K562 (cell line): Measurements from ENCODE around the gene GMPR. TPM values are rescaled to one million over a fixed set of nuclear protein-coding genes. Genes with fewer than 3 reads are reported as not detected.

ENCODE experiments used
- ATAC-seq: fragments of 200-7000 bp; cut with Tn5 transposase; 3 replicates; pipeline ENCODE4 v1.9.1; 2020; ENCODE audit warnings: moderate library complexity
- BruUV-seq: library from RNA; stranded (reverse); fragments of 400-500 nt; replicated peaks from 2 replicates; lab custom pipeline; 2021; lab: Mats Ljungman, UMichigan
- CTCF ChIA-PET: fragments of 300-600 bp; formaldehyde crosslinking; extraction: SDS; loops from one replicate; lab custom pipeline; 2021; ENCODE audit warnings: low intra/inter-chr PET ratio; lab: Yijun Ruan, JAX
- POLR2A ChIA-PET: fragments of 300-600, 350-650 bp; sonication (Branson Sonifier 250); formaldehyde crosslinking; extraction: SDS; loops from one replicate; lab custom pipeline; 2021; ENCODE audit warnings: antibody characterized with exemption, inconsistent platforms; lab: Yijun Ruan, JAX
- DNase-seq, 4 experiments: peaks; one replicate each; pipeline versions ENCODE4 v3.0.0 to v3.0.0-alpha.2; 2011 to 2018; ENCODE audit warnings: low spot score in 3 of 4, mixed read lengths in 3 of 4; ENCODE audit errors: extremely low read depth in 1 of 4
- FAIRE-seq: peaks from 2 replicates; lab custom pipeline; 2011; peaks lifted over from hg19 to GRCh38; lab: Jason Lieb, UNC
- H2AFZ ChIP-seq: 2 replicates; pipeline ENCODE4 v1.6.0; 2011; ENCODE audit warnings: low read depth, low read length, control low read depth, inconsistent platforms
- H3K27ac ChIP-seq: fragments of 200-600 bp; 3 replicates; pipeline ENCODE4 v1.8.0; 2011; ENCODE audit warnings: low read depth, mild to moderate bottlenecking, control low read depth, inconsistent platforms, low read length, moderate library complexity, mixed read lengths; ENCODE audit errors: extremely low read depth
- H3K27me3 ChIP-seq, 2 experiments: fragments of 300-600 bp in 1 of 2; 2 replicates in 1 of 2; 3 replicates in 1 of 2; pipeline versions ENCODE4 v1.6.0 to v1.8.0; 2011; ENCODE audit warnings: inconsistent platforms in 2 of 2, low read length in 2 of 2, mild to moderate bottlenecking in 1 of 2, mixed read lengths in 1 of 2, moderate library complexity in 1 of 2; ENCODE audit not compliant: control insufficient read depth in 2 of 2, insufficient read depth in 2 of 2
- H3K36me3 ChIP-seq: fragments of 300-600 bp; 3 replicates; pipeline ENCODE4 v1.8.0; 2011; ENCODE audit warnings: mild to moderate bottlenecking, low read length, inconsistent platforms; ENCODE audit not compliant: control insufficient read depth, insufficient read depth
- H3K4me1 ChIP-seq, 2 experiments: fragments of 200-600 bp in 1 of 2; replicated peaks in 1 of 2; 2 replicates in 1 of 2; 3 replicates in 1 of 2; pipeline versions ENCODE4 v1.5.1 to v1.8.0; 2011; ENCODE audit warnings: inconsistent platforms in 2 of 2, low read length in 2 of 2, mild to moderate bottlenecking in 1 of 2, mixed read lengths in 1 of 2, moderate library complexity in 1 of 2; ENCODE audit not compliant: control insufficient read depth in 2 of 2, insufficient read depth in 2 of 2
- H3K4me2 ChIP-seq: 2 replicates; pipeline ENCODE4 v1.6.1; 2011; ENCODE audit warnings: low read length, control low read depth, inconsistent platforms, mixed read lengths; ENCODE audit not compliant: insufficient read depth
- H3K4me3 ChIP-seq: fragments of 200-600 bp; sonication (generic), shearing (Covaris generic); 2 replicates; pipeline ENCODE4 v1.5.1; 2016; ENCODE audit warnings: control low read depth, inconsistent platforms
- H3K79me2 ChIP-seq: fragments of 200-600 bp; 3 replicates; pipeline ENCODE4 v1.8.0; 2011; ENCODE audit warnings: low read length, inconsistent platforms; ENCODE audit not compliant: control insufficient read depth, insufficient read depth
- H3K9ac ChIP-seq, 2 experiments: 2 replicates each; pipeline versions ENCODE4 v1.6.0 to v1.6.1; 2011; ENCODE audit warnings: low read depth in 2 of 2, low read length in 2 of 2, control low read depth in 1 of 2, inconsistent platforms in 1 of 2, mild to moderate bottlenecking in 1 of 2, mixed read lengths in 1 of 2; ENCODE audit not compliant: insufficient read depth in 1 of 2
- H3K9me1 ChIP-seq: one replicate; pipeline ENCODE4 v1.6.0; 2011; ENCODE audit warnings: inconsistent platforms, mild to moderate bottlenecking, low read length, moderate library complexity; ENCODE audit not compliant: control insufficient read depth, insufficient read depth
- H3K9me3 ChIP-seq: replicated peaks from 2 replicates; pipeline ENCODE4 v1.5.1; 2011; ENCODE audit warnings: low read depth, low read length, inconsistent platforms; ENCODE audit not compliant: control insufficient read depth, insufficient read depth
- H4K20me1 ChIP-seq: replicated peaks from 2 replicates; pipeline ENCODE4 v1.6.1; 2011; ENCODE audit warnings: low read length, inconsistent platforms, mixed read lengths; ENCODE audit not compliant: control insufficient read depth, insufficient read depth
- CBFB ChIP-seq: sonication (generic); formaldehyde crosslinking; IDR thresholded peaks from 2 replicates; pipeline ENCODE4 v1.4.0; 2020; ENCODE audit warnings: mild to moderate bottlenecking, missing genetic modification reagents
- MAZ ChIP-seq, 2 experiments: fragments of 450-650 bp in 1 of 2; sonication (generic) in 1 of 2; formaldehyde crosslinking; IDR thresholded peaks in 1 of 2; conservative IDR thresholded peaks in 1 of 2; 2 replicates each; pipeline versions ENCODE4 v1.4.0 to v1.5.0; 2020; ENCODE audit warnings: mild to moderate bottlenecking in 1 of 2, missing genetic modification reagents in 1 of 2
- SETDB1 ChIP-seq: IDR thresholded peaks from one replicate; pipeline ENCODE4 v1.6.1; 2012; ENCODE audit warnings: low read length, control low read depth, inconsistent platforms
- SREBF1 ChIP-seq: fragments of 150-350 bp; IDR thresholded peaks from 2 replicates; pipeline ENCODE4 v1.6.1; 2014; ENCODE audit warnings: antibody characterized with exemption, low read depth, low read length, borderline replicate concordance
- WGBS: fragments of 100-300 bp; shearing (Covaris generic); methylation state at CpG from one replicate; pipeline ENCODE4 v1.1.6; 2016; ENCODE audit warnings: low coverage, mixed read lengths; ENCODE audit not compliant: insufficient coverage; ENCODE audit errors: missing lambda C conversion rate; 5-methylcytosine and 5-hydroxymethylcytosine counted together
- in situ Hi-C: fragments of 300-500 bp; cut with MboI; formaldehyde crosslinking; loops from 4 replicates; pipeline ENCODE4 v1.15.0; 2018; ENCODE audit warnings: inconsistent platforms, mixed read lengths
- intact Hi-C: fragments of 100-400 bp; cut with micrococcal nuclease; formaldehyde crosslinking; loops from 2 replicates; pipeline ENCODE4 v1.14.2; 2022
- polyA plus RNA-seq, 8 experiments: library from polyadenylated mRNA; depleted of rRNA in 4 of 8; stranded (reverse) in 5 of 8; unstranded in 3 of 8; fragments of >200 nt; fragmentation: Nextera tagmentation in 2 of 8; fragmentation: Illumina TruSeq in 1 of 8; extraction: Ambion mirVana in 2 of 8; extraction: Trizol in 1 of 8; gene quantifications; 2 replicates each; pipeline versions ENCODE4 v1.2.1 to v1.2.3, GENCODE V29; 2011 to 2014; ENCODE audit warnings: inconsistent platforms in 1 of 8, missing spikeins in 1 of 8
- total RNA-seq, 7 experiments: library from RNA; depleted of rRNA in 6 of 7; stranded (reverse); fragments of >200 nt in 6 of 7; fragmentation: Illumina TruSeq in 2 of 7; extraction: Trizol in 2 of 7; gene quantifications; 2 replicates each; pipeline versions ENCODE4 v1.2.1 to v1.2.3, GENCODE V29; 2011 to 2021; ENCODE audit warnings: low replicate concordance in 1 of 7
- TF ChIP-seq, protein P1 (sequence below): fragments of 200-600 bp; sonication (generic); IDR thresholded peaks from one replicate; pipeline ENCODE4 v1.6.1; 2012; ENCODE audit warnings: mild to moderate bottlenecking, low read depth, low read length, inconsistent platforms
- TF ChIP-seq, protein P2 (sequence below): fragments of 450-650 bp; IDR thresholded peaks from 2 replicates; pipeline ENCODE4 v1.6.1; 2014; ENCODE audit warnings: low read depth, mild to moderate bottlenecking, moderate library complexity, borderline replicate concordance

The GMPR gene
- total and polyA plus RNA-seq, 9 of the 15 experiments (the other 6 are each of a cell fraction or from before 2014, with no cell fraction given) = 34.6 to 83.7 (median 49.8) TPM

DNA sequence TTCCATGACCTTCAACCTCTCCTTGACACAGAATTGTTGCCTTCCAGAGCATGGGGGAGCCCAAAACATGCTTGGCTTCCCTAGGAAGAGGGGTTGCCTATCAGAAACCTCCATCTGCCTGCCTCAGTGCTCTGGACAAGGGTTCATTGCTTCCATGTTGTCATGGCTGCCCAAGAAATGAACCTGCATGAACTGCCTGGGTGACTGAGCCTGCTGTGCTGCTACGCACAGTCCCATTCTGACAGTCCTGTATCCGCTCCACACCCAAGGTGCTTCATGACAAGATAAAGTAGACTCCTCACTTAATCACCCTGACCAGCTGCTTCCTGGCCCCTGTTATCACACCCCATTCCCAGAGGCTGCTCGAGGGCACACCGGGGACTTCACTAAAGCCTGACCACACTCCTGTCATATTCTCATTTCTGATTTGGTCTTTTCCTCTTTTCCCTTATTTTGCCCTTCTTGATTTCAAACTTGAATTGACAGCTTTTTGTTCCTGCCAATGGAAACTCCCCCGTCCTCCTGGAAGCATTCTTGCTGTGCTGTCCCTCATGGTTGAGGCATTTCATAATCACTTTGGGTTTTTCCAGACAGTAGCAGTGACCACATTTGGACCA, 31.9 kb downstream of the GMPR start:
- H3K9me1 ChIP-seq = no peaks in the 10 kb centered on the region
- H2AFZ ChIP-seq = no peak overlapping the region
- in situ Hi-C loops = no loop called here
- H3K9me3 ChIP-seq = no peaks in the 10 kb centered on the region
- peak overlapping the region in 1 of 2 experiments; percentile 59; a peak in 3 of 4 replicates for H3K9ac ChIP-seq
- no peak overlapping the region for H3K4me3 ChIP-seq
- ChIA-PET CTCF (no interaction called here), POLR2A (interaction anchor here (0.6 to 1.9 kb wide), 13 partner anchors 11 to 161 kb away, joined by 3 to 6 read pairs (median 3); partner anchors contain the start of gene GMPR)
- no TSS peak for BruUV-seq
- peak overlapping the region; percentile 83 for H3K27ac ChIP-seq
- intact Hi-C loops = loop anchor here (1.0 to 10.0 kb wide), 2 partner anchors 55 to 575 kb away; no protein-coding TSS in a partner anchor
- no peaks in the 10 kb centered on the region for H4K20me1 ChIP-seq
- no peaks in the 10 kb centered on the region for H3K27me3 ChIP-seq
- H3K36me3 ChIP-seq = peaks cover 23% of the 10 kb centered on the region
- ATAC-seq (peak; percentile 45), FAIRE-seq (peak; percentile 98), DNase-seq (peak; percentile 87 to 98 (median 91))
- H3K4me2 ChIP-seq = peak overlapping the region; percentile 68
- H3K4me1 ChIP-seq = peaks cover 21 to 46% of the 10 kb centered on the region in 2 experiments
- H3K79me2 ChIP-seq = peaks cover 38% of the 10 kb centered on the region
- WGBS = 1% methylated on average over 5 of the region's 5 CpGs
- TF ChIP-seq, protein P1, sequence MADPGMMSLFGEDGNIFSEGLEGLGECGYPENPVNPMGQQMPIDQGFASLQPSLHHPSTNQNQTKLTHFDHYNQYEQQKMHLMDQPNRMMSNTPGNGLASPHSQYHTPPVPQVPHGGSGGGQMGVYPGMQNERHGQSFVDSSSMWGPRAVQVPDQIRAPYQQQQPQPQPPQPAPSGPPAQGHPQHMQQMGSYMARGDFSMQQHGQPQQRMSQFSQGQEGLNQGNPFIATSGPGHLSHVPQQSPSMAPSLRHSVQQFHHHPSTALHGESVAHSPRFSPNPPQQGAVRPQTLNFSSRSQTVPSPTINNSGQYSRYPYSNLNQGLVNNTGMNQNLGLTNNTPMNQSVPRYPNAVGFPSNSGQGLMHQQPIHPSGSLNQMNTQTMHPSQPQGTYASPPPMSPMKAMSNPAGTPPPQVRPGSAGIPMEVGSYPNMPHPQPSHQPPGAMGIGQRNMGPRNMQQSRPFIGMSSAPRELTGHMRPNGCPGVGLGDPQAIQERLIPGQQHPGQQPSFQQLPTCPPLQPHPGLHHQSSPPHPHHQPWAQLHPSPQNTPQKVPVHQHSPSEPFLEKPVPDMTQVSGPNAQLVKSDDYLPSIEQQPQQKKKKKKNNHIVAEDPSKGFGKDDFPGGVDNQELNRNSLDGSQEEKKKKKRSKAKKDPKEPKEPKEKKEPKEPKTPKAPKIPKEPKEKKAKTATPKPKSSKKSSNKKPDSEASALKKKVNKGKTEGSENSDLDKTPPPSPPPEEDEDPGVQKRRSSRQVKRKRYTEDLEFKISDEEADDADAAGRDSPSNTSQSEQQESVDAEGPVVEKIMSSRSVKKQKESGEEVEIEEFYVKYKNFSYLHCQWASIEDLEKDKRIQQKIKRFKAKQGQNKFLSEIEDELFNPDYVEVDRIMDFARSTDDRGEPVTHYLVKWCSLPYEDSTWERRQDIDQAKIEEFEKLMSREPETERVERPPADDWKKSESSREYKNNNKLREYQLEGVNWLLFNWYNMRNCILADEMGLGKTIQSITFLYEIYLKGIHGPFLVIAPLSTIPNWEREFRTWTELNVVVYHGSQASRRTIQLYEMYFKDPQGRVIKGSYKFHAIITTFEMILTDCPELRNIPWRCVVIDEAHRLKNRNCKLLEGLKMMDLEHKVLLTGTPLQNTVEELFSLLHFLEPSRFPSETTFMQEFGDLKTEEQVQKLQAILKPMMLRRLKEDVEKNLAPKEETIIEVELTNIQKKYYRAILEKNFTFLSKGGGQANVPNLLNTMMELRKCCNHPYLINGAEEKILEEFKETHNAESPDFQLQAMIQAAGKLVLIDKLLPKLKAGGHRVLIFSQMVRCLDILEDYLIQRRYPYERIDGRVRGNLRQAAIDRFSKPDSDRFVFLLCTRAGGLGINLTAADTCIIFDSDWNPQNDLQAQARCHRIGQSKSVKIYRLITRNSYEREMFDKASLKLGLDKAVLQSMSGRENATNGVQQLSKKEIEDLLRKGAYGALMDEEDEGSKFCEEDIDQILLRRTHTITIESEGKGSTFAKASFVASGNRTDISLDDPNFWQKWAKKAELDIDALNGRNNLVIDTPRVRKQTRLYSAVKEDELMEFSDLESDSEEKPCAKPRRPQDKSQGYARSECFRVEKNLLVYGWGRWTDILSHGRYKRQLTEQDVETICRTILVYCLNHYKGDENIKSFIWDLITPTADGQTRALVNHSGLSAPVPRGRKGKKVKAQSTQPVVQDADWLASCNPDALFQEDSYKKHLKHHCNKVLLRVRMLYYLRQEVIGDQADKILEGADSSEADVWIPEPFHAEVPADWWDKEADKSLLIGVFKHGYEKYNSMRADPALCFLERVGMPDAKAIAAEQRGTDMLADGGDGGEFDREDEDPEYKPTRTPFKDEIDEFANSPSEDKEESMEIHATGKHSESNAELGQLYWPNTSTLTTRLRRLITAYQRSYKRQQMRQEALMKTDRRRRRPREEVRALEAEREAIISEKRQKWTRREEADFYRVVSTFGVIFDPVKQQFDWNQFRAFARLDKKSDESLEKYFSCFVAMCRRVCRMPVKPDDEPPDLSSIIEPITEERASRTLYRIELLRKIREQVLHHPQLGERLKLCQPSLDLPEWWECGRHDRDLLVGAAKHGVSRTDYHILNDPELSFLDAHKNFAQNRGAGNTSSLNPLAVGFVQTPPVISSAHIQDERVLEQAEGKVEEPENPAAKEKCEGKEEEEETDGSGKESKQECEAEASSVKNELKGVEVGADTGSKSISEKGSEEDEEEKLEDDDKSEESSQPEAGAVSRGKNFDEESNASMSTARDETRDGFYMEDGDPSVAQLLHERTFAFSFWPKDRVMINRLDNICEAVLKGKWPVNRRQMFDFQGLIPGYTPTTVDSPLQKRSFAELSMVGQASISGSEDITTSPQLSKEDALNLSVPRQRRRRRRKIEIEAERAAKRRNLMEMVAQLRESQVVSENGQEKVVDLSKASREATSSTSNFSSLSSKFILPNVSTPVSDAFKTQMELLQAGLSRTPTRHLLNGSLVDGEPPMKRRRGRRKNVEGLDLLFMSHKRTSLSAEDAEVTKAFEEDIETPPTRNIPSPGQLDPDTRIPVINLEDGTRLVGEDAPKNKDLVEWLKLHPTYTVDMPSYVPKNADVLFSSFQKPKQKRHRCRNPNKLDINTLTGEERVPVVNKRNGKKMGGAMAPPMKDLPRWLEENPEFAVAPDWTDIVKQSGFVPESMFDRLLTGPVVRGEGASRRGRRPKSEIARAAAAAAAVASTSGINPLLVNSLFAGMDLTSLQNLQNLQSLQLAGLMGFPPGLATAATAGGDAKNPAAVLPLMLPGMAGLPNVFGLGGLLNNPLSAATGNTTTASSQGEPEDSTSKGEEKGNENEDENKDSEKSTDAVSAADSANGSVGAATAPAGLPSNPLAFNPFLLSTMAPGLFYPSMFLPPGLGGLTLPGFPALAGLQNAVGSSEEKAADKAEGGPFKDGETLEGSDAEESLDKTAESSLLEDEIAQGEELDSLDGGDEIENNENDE = no peak
- TF ChIP-seq SETDB1 (peak; percentile 70), MAZ (CRISPR knock-in tag; conservative IDR thresholded peaks at IDR 0.05 in 1 of 2, IDR thresholded peaks at IDR 0.05 in 1 of 2) (peak; percentile 35 to 70; a peak in 2 of 4 replicates), CBFB (CRISPR knock-in tag) (no peak), SREBF1 (no peak)
- TF ChIP-seq, protein P2, sequence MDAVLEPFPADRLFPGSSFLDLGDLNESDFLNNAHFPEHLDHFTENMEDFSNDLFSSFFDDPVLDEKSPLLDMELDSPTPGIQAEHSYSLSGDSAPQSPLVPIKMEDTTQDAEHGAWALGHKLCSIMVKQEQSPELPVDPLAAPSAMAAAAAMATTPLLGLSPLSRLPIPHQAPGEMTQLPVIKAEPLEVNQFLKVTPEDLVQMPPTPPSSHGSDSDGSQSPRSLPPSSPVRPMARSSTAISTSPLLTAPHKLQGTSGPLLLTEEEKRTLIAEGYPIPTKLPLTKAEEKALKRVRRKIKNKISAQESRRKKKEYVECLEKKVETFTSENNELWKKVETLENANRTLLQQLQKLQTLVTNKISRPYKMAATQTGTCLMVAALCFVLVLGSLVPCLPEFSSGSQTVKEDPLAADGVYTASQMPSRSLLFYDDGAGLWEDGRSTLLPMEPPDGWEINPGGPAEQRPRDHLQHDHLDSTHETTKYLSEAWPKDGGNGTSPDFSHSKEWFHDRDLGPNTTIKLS = no peak
